Fibroblast of pulmonary artery (primary cell): ENCODE measurements around the gene SORT1.

ENCODE experiments used
- DNase-seq: peaks from one replicate; pipeline ENCODE4 v3.0.0-alpha.2; 2010; ENCODE audit warnings: low read depth
- H3K4me3 ChIP-seq: replicated peaks from 2 replicates; pipeline ENCODE4 v1.5.1; 2011; ENCODE audit warnings: low read depth, mild to moderate bottlenecking, control low read depth, low read length, moderate library complexity
- CTCF ChIP-seq: IDR thresholded peaks from 2 replicates; pipeline ENCODE4 v1.5.1; 2011; ENCODE audit warnings: mild to moderate bottlenecking, control low read depth, low read length, inconsistent platforms; ENCODE audit errors: missing control alignments

The SORT1 gene

GRCh38 chr1:109261006-109261405 lies 136.7 kb downstream of the SORT1 start:
- no peak overlapping the region for H3K4me3 ChIP-seq
- no peak for DNase-seq
- TF ChIP-seq CTCF, result no peak

- no peak for DNase-seq
- no peak for TF ChIP-seq CTCF
- no peak overlapping the region for H3K4me3 ChIP-seq
Measured at GRCh38 chr1:109259674-109260557, 137.8 kb downstream of the SORT1 start.
